Thyroid gland (tissue), 4 donors: ENCODE results near the gene SEMA4D. TPM values are rescaled to one million over a fixed set of nuclear protein-coding genes. Genes with fewer than 3 reads are reported as not detected.
"Not testable (repeated sequence)": the region's sequence is repeated elsewhere in the genome, so short reads cannot be mapped to it uniquely, and the experiment has no call there.

Experiments used
- DNase-seq, 2 donors: peaks; one replicate each; pipeline ENCODE4 v3.0.0-alpha.2; 2019
- H3K27ac ChIP-seq, 3 donors: fragments of 200-600 bp; sonication (generic); 1 replicate in 2 of 3; 2 replicates in 1 of 3; pipeline ENCODE4 v1.5.1; 2016 to 2019; ENCODE audit warnings: mild to moderate bottlenecking in 1 of 3, moderate library complexity in 1 of 3
- H3K27me3 ChIP-seq: fragments of 200-600 bp; sonication (generic); one replicate; pipeline ENCODE4 v1.5.1; 2019
- H3K36me3 ChIP-seq, 2 donors: fragments of 200-600 bp; sonication (generic); one replicate each; pipeline ENCODE4 v1.5.1; 2016 to 2019
- H3K4me1 ChIP-seq, 2 donors: fragments of 200-600 bp; sonication (generic); one replicate each; pipeline ENCODE4 v1.5.1; 2017 to 2019
- H3K4me3 ChIP-seq, 3 donors: fragments of 200-600 bp; sonication (generic); replicated peaks in 1 of 3; 1 replicate in 2 of 3; 2 replicates in 1 of 3; pipeline ENCODE4 v1.5.1; 2016; ENCODE audit warnings: mild to moderate bottlenecking in 1 of 3
- H3K9me3 ChIP-seq: fragments of 200-600 bp; sonication (generic); one replicate; pipeline ENCODE4 v1.5.1; 2017
- CTCF ChIP-seq, 6 experiments: fragments of 200-600 bp in 3 of 6; fragments of 450-650 bp in 3 of 6; sonication (generic) in 3 of 6; IDR thresholded peaks; one replicate each; pipeline ENCODE4 v1.5.1; 2016 to 2019; ENCODE audit warnings: antibody characterized with exemption in 6 of 6, mild to moderate bottlenecking in 2 of 6, inconsistent platforms in 1 of 6, moderate library complexity in 1 of 6
- POLR2A ChIP-seq, 2 donors: fragments of 450-650 bp; IDR thresholded peaks; one replicate each; pipeline ENCODE4 v1.6.1; 2017; ENCODE audit warnings: antibody characterized with exemption in 2 of 2, mild to moderate bottlenecking in 2 of 2, moderate library complexity in 1 of 2
- WGBS, 2 donors: methylation state at CpG; one replicate each; pipeline ENCODE4 v1.1.5; 2017; 5-methylcytosine and 5-hydroxymethylcytosine counted together
- intact Hi-C: fragments of 100-400 bp; cut with DNase I; formaldehyde crosslinking; loops from one replicate; pipeline ENCODE4 v1.15.1; 2023
- total RNA-seq, 4 donors: library from RNA; depleted of rRNA; stranded (reverse); fragments of >200 nt; gene quantifications; one replicate each; pipeline ENCODE4 v1.2.3, GENCODE V29; 2016

The SEMA4D gene
- total RNA-seq, 4 donors from 2014 or later: 19.9 to 29.6 (median 28.9) TPM

- intact Hi-C loops: no loop called here
- TF ChIP-seq CTCF (IDR thresholded peaks at IDR 0.05) (no peak), POLR2A (IDR thresholded peaks at IDR 0.05) (no peak)
- Histone ChIP-seq H3K4me3 (no peak overlapping the region), H3K27me3 (no peaks in the 10 kb centered on the region), H3K27ac (no peak overlapping the region), H3K36me3 (no peaks in the 10 kb centered on the region), H3K4me1 (no peaks in the 10 kb centered on the region), H3K9me3 (no peaks in the 10 kb centered on the region)
- DNase-seq: no peak
- 96 to 97% methylated on average over 7 to 9 of the region's 9 CpGs for WGBS, 2 donors
Observed at GRCh38 chr9:89475891-89476440, 21.9 kb downstream of the SEMA4D start.

- 83 to 88% methylated on average over 2 to 3 of the region's 3 CpGs for WGBS, 2 donors
- no peaks in the 10 kb centered on the region for H3K27me3 ChIP-seq
- H3K9me3 ChIP-seq: no peaks in the 10 kb centered on the region
- H3K4me1 ChIP-seq: no peaks in the 10 kb centered on the region
- no peak for TF ChIP-seq CTCF (IDR thresholded peaks at IDR 0.05)
- no peak for TF ChIP-seq POLR2A (IDR thresholded peaks at IDR 0.05)
- H3K27ac ChIP-seq: no peak overlapping the region
- intact Hi-C loops: no loop called here
- H3K36me3 ChIP-seq: no peaks in the 10 kb centered on the region
- DNase-seq: no peak
- no peak overlapping the region for H3K4me3 ChIP-seq
Observed at GRCh38 chr9:89474939-89475338, 23.0 kb downstream of the SEMA4D start.

GRCh38 chr9:89473762-89474469 lies 24.0 kb downstream of the SEMA4D start:
- peaks cover 0 to 5% of the 10 kb centered on the region in 2 donors for H3K4me1 ChIP-seq
- 92% methylated on average over 7 of the region's 7 CpGs for WGBS, 2 donors
- intact Hi-C loops: no loop called here

GRCh38 chr9:89471796-89472320 lies 26.1 kb downstream of the SEMA4D start:
- H3K4me3 ChIP-seq, H3K9me3 ChIP-seq, H3K27me3 ChIP-seq, H3K36me3 ChIP-seq, intact Hi-C loops, H3K4me1 ChIP-seq, H3K27ac ChIP-seq, DNase-seq: not testable (repeated sequence)
- WGBS, 2 donors: 85 to 96% methylated on average over 6 of the region's 6 CpGs

More at GRCh38 chr9:89473762-89474469, 24.0 kb downstream of the SEMA4D start:
- H3K27ac ChIP-seq: no peak overlapping the region
- H3K4me3 ChIP-seq: no peak overlapping the region
- H3K36me3 ChIP-seq: no peaks in the 10 kb centered on the region
- no peaks in the 10 kb centered on the region for H3K9me3 ChIP-seq
- DNase-seq: no peak
- TF ChIP-seq POLR2A (IDR thresholded peaks at IDR 0.05) (no peak), CTCF (IDR thresholded peaks at IDR 0.05) (no peak)
- no peaks in the 10 kb centered on the region for H3K27me3 ChIP-seq

- no peak overlapping the region for H3K4me3 ChIP-seq
- H3K36me3 ChIP-seq: no peaks in the 10 kb centered on the region
- H3K27ac ChIP-seq: no peak overlapping the region
- 67 to 97% methylated on average over 3 of the region's 3 CpGs for WGBS, 2 donors
- no peaks in the 10 kb centered on the region for H3K9me3 ChIP-seq
- TF ChIP-seq CTCF (IDR thresholded peaks at IDR 0.05): no peak
- no peak for TF ChIP-seq POLR2A (IDR thresholded peaks at IDR 0.05)
- intact Hi-C loops: no loop called here
- H3K4me1 ChIP-seq: peaks cover 0 to 5% of the 10 kb centered on the region in 2 donors
- H3K27me3 ChIP-seq: no peaks in the 10 kb centered on the region
- DNase-seq: no peak
Observed at GRCh38 chr9:89471390-89471789, 26.5 kb downstream of the SEMA4D start.
